Measurements from ENCODE around the gene MOBP.
A peak's percentile ranks its signal among the peaks of the same experiment; 100 is the strongest.
"Not testable (repeated sequence)": the region's sequence is repeated elsewhere in the genome, so short reads cannot be mapped to it uniquely, and the experiment has no call there.

Gene MOBP

GRCh38 chr3:39453134-39453533 lies 14.3 kb upstream of the MOBP start:
- H3K27ac ChIP-seq (ENCODE audit: extremely low read depth, low read depth, low read length) = no peak overlapping the region
- CTCF ChIA-PET = no interaction called here
- H3K36me3 ChIP-seq (ENCODE audit: control insufficient read depth in 2 of 2, insufficient read depth in 1 of 2, low read length in 2 of 2) = no peaks in the 10 kb centered on the region
- no peaks in the 10 kb centered on the region for H3K9me3 ChIP-seq (ENCODE audit: control insufficient read depth, insufficient read depth, low read depth, low read length)
- TF ChIP-seq GLI4 (tag by site-specific recombination; IDR thresholded peaks at IDR 0.05) (no peak), ZSCAN23 (tag by site-specific recombination; IDR thresholded peaks at IDR 0.05) (no peak), HIC1 (tag by site-specific recombination; IDR thresholded peaks at IDR 0.05) (no peak), ZNF121 (tag by site-specific recombination; IDR thresholded peaks at IDR 0.05) (no peak), ZNF157 (tag by site-specific recombination; IDR thresholded peaks at IDR 0.05) (no peak), ZNF677 (tag by site-specific recombination; IDR thresholded peaks at IDR 0.05) (no peak), ZNF311 (tag by site-specific recombination; IDR thresholded peaks at IDR 0.05; ENCODE audit: borderline replicate concordance) (no peak)
- TF ChIP-seq, protein P1, sequence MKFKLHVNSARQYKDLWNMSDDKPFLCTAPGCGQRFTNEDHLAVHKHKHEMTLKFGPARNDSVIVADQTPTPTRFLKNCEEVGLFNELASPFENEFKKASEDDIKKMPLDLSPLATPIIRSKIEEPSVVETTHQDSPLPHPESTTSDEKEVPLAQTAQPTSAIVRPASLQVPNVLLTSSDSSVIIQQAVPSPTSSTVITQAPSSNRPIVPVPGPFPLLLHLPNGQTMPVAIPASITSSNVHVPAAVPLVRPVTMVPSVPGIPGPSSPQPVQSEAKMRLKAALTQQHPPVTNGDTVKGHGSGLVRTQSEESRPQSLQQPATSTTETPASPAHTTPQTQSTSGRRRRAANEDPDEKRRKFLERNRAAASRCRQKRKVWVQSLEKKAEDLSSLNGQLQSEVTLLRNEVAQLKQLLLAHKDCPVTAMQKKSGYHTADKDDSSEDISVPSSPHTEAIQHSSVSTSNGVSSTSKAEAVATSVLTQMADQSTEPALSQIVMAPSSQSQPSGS (tag by site-specific recombination; IDR thresholded peaks at IDR 0.05; ENCODE audit: low read depth) = no peak
- no peaks in the 10 kb centered on the region for H3K4me1 ChIP-seq (ENCODE audit: control insufficient read depth, insufficient read depth, low read length)
- POLR2A ChIA-PET = no interaction called here
- H3K4me3 ChIP-seq (ENCODE audit: low read depth, low read length) = no peak overlapping the region

- POLR2A ChIA-PET; H3K9me3 ChIP-seq (ENCODE audit: control insufficient read depth, insufficient read depth, low read depth, low read length); H3K4me1 ChIP-seq (ENCODE audit: control insufficient read depth, insufficient read depth, low read length); H3K36me3 ChIP-seq (ENCODE audit: control insufficient read depth in 2 of 2, insufficient read depth in 1 of 2, low read length in 2 of 2); CTCF ChIA-PET; H3K4me3 ChIP-seq (ENCODE audit: low read depth, low read length); H3K27ac ChIP-seq (ENCODE audit: extremely low read depth, low read depth, low read length): not testable (repeated sequence)
Observed at GRCh38 chr3:39453872-39454271, 13.6 kb upstream of the MOBP start.

- ChIA-PET CTCF (interaction anchor here (0.5 to 0.6 kb wide), 2 partner anchors 26 to 824 kb away, joined by 3 to 4 read pairs; no protein-coding TSS in a partner anchor), POLR2A (no interaction called here)
- Histone ChIP-seq H3K4me3 (ENCODE audit: low read depth, low read length) (no peak overlapping the region), H3K4me1 (ENCODE audit: control insufficient read depth, insufficient read depth, low read length) (no peaks in the 10 kb centered on the region), H3K36me3 (ENCODE audit: control insufficient read depth in 2 of 2, insufficient read depth in 1 of 2, low read length in 2 of 2) (no peaks in the 10 kb centered on the region), H3K9me3 (ENCODE audit: control insufficient read depth, insufficient read depth, low read depth, low read length) (no peaks in the 10 kb centered on the region), H3K27ac (ENCODE audit: extremely low read depth, low read depth, low read length) (no peak overlapping the region)
- TF ChIP-seq ZNF394 (tag by site-specific recombination; IDR thresholded peaks at IDR 0.05; ENCODE audit: borderline replicate concordance) (peak; percentile 39; the same call in 1 of the 2 replicates), ZNF140 (tag by site-specific recombination; IDR thresholded peaks at IDR 0.05) (peak; percentile 34; the same call in 1 of the 2 replicates), ZBTB8A (tag by site-specific recombination; IDR thresholded peaks at IDR 0.05) (peak; percentile 35; the same call in 1 of the 2 replicates), ZNF555 (tag by site-specific recombination; conservative IDR thresholded peaks at IDR 0.05) (peak; percentile 48), ZBTB11 (tag by site-specific recombination; conservative IDR thresholded peaks at IDR 0.05; ENCODE audit: low read depth) (peak; percentile 65), ZNF518A (tag by site-specific recombination; conservative IDR thresholded peaks at IDR 0.05; ENCODE audit: low read depth) (peak; percentile 67; the same call in 1 of the 2 replicates), ZNF623 (tag by site-specific recombination; IDR thresholded peaks at IDR 0.05) (peak; percentile 41; the same call in 1 of the 2 replicates), BCL11A (tag by site-specific recombination; IDR thresholded peaks at IDR 0.05; ENCODE audit: low read depth) (no peak), ZNF335 (tag by site-specific recombination; conservative IDR thresholded peaks at IDR 0.05) (no peak), ZNF426 (tag by site-specific recombination; IDR thresholded peaks at IDR 0.05) (peak; percentile 50)
Observed at GRCh38 chr3:39454591-39455217, 12.8 kb upstream of the MOBP start.

Data from HEK293 (cell line).